ENCODE results near the gene POLK.
"Not testable (repeated sequence)": the region's sequence is repeated elsewhere in the genome, so short reads cannot be mapped to it uniquely, and the experiment has no call there.

Gene POLK

GRCh38 chr5:75510836-75511434, 756 bp upstream of the POLK start:
- no peak for DNase-seq (ENCODE audit: low spot score)

GRCh38 chr5:75512383-75513074, 838 bp downstream of the POLK start:
- peak; percentile 19 for DNase-seq (ENCODE audit: low spot score)

- DNase-seq (ENCODE audit: low spot score), result no peak
Observed at GRCh38 chr5:75513841-75514240, 2.1 kb downstream of the POLK start.

- DNase-seq (ENCODE audit: low spot score), result no peak
Observed at GRCh38 chr5:75514323-75514722, 2.6 kb downstream of the POLK start.

GRCh38 chr5:75519761-75520160, 8.1 kb downstream of the POLK start:
- no peak for DNase-seq (ENCODE audit: low spot score)

GRCh38 chr5:75521195-75521594, 9.5 kb downstream of the POLK start:
- DNase-seq (ENCODE audit: low spot score), result no peak

- DNase-seq (ENCODE audit: low spot score), result no peak
Observed at GRCh38 chr5:75522025-75522424, 10.3 kb downstream of the POLK start.

- DNase-seq (ENCODE audit: low spot score), result no peak
Observed at GRCh38 chr5:75522542-75522941, 10.9 kb downstream of the POLK start.

GRCh38 chr5:75523275-75523674, 11.6 kb downstream of the POLK start:
- DNase-seq (ENCODE audit: low spot score), result no peak

- DNase-seq (ENCODE audit: low spot score), result no peak
Observed at GRCh38 chr5:75524071-75524470, 12.4 kb downstream of the POLK start.

GRCh38 chr5:75524591-75524990, 12.9 kb downstream of the POLK start:
- DNase-seq (ENCODE audit: low spot score), result no peak

GRCh38 chr5:75525344-75525743, 13.7 kb downstream of the POLK start:
- DNase-seq (ENCODE audit: low spot score), result no peak

- DNase-seq (ENCODE audit: low spot score), result no peak
Observed at GRCh38 chr5:75526070-75526469, 14.4 kb downstream of the POLK start.

GRCh38 chr5:75529185-75529584, 17.5 kb downstream of the POLK start:
- DNase-seq (ENCODE audit: low spot score), result no peak

- no peak for DNase-seq (ENCODE audit: low spot score)
Observed at GRCh38 chr5:75532190-75532589, 20.5 kb downstream of the POLK start.

GRCh38 chr5:75533716-75534115, 22.0 kb downstream of the POLK start:
- DNase-seq (ENCODE audit: low spot score), result not testable (repeated sequence)

- no peak for DNase-seq (ENCODE audit: low spot score)
Observed at GRCh38 chr5:75534734-75535133, 23.0 kb downstream of the POLK start.

GRCh38 chr5:75536147-75536546, 24.5 kb downstream of the POLK start:
- DNase-seq (ENCODE audit: low spot score), result no peak

- DNase-seq (ENCODE audit: low spot score), result no peak
Observed at GRCh38 chr5:75536694-75537360, 25.1 kb downstream of the POLK start.

GRCh38 chr5:75538211-75538610, 26.5 kb downstream of the POLK start:
- no peak for DNase-seq (ENCODE audit: low spot score)

GRCh38 chr5:75545131-75545530, 33.4 kb downstream of the POLK start:
- DNase-seq (ENCODE audit: low spot score), result no peak

GRCh38 chr5:75546830-75547229, 35.1 kb downstream of the POLK start:
- no peak for DNase-seq (ENCODE audit: low spot score)

- no peak for DNase-seq (ENCODE audit: low spot score)
Observed at GRCh38 chr5:75547812-75548211, 36.1 kb downstream of the POLK start.

- DNase-seq (ENCODE audit: low spot score), result no peak
Observed at GRCh38 chr5:75550597-75550996, 38.9 kb downstream of the POLK start.

Data from hematopoietic multipotent progenitor cell treated with erythropoietin and hydrocortisone succinate and interleukin-3 and kit ligand, for 15 days (in vitro differentiated cells).